Body of pancreas (tissue), 4 donors: Measurements from ENCODE around the gene ADGRB2.

Experiments used
- CTCF ChIP-seq, 7 experiments: fragments of 450-650 bp in 4 of 7; fragments of 200-600 bp in 3 of 7; sonication (generic) in 3 of 7; IDR thresholded peaks; one replicate each; pipeline ENCODE4 v1.5.1; 2016 to 2019; ENCODE audit warnings: antibody characterized with exemption in 7 of 7
- POLR2A ChIP-seq, 3 donors: fragments of 450-650 bp; IDR thresholded peaks; one replicate each; pipeline ENCODE4 v1.6.1; 2016; ENCODE audit warnings: antibody characterized with exemption in 3 of 3, mild to moderate bottlenecking in 2 of 3

- TF ChIP-seq CTCF (IDR thresholded peaks at IDR 0.05) (no peak), POLR2A (IDR thresholded peaks at IDR 0.05) (no peak)
Measured at GRCh38 chr1:31755197-31755611, 8.9 kb downstream of the ADGRB2 start.
